Stomach (tissue), 9 donors: ENCODE data around the gene SND1. TPM values are rescaled to one million over a fixed set of nuclear protein-coding genes. Genes with fewer than 3 reads are reported as not detected.

ENCODE experiments used
- DNase-seq, 2 donors: peaks; one replicate each; pipeline versions ENCODE4 v3.0.0 to v3.0.0-alpha.2; 2013 to 2019
- H3K27ac ChIP-seq, 5 donors: fragments of 200-600 bp in 4 of 5; sonication (generic) in 4 of 5; one replicate each; pipeline ENCODE4 v1.5.1; 2013 to 2019; ENCODE audit warnings: mild to moderate bottlenecking in 1 of 5, moderate library complexity in 1 of 5
- H3K27me3 ChIP-seq, 3 donors: fragments of 200-600 bp; sonication (generic); one replicate each; pipeline ENCODE4 v1.5.1; 2017 to 2019; ENCODE audit warnings: mixed run types in 1 of 3
- H3K36me3 ChIP-seq, 4 donors: fragments of 200-600 bp; sonication (generic); 1 replicate in 3 of 4; 2 replicates in 1 of 4; pipeline ENCODE4 v1.5.1; 2016 to 2019
- H3K4me1 ChIP-seq, 4 donors: fragments of 200-600 bp; sonication (generic); one replicate each; pipeline ENCODE4 v1.5.1; 2016 to 2019
- H3K4me3 ChIP-seq, 4 donors: fragments of 200-600 bp; sonication (generic) in 3 of 4; one replicate each; pipeline ENCODE4 v1.5.1; 2016 to 2019; ENCODE audit warnings: mild to moderate bottlenecking in 1 of 4
- H3K9me3 ChIP-seq, 4 donors: fragments of 200-600 bp; sonication (generic); one replicate each; pipeline ENCODE4 v1.5.1; 2016 to 2019
- EP300 ChIP-seq: sonication (generic); formaldehyde crosslinking; IDR thresholded peaks from one replicate; pipeline ENCODE4 v1.6.1; 2017; ENCODE audit warnings: antibody characterized with exemption
- POLR2A ChIP-seq, 4 donors: fragments of 450-650 bp; IDR thresholded peaks; one replicate each; pipeline ENCODE4 v1.6.1; 2016; ENCODE audit warnings: antibody characterized with exemption in 4 of 4, control low read depth in 2 of 4, mild to moderate bottlenecking in 1 of 4, moderate library complexity in 1 of 4
- POLR2AphosphoS5 ChIP-seq, 3 donors: sonication (generic); formaldehyde crosslinking; IDR thresholded peaks; one replicate each; pipeline ENCODE4 v1.6.1; 2016; ENCODE audit warnings: antibody characterized with exemption in 3 of 3
- WGBS, 5 donors: extraction: QIAGEN DNeasy Blood & Tissue Kit in 3 of 5; methylation state at CpG; one replicate each; pipeline versions ENCODE4 v1.1.5 to v1.1.7; 2013 to 2018; 5-methylcytosine and 5-hydroxymethylcytosine counted together
- intact Hi-C: fragments of 100-400 bp; cut with DNase I; formaldehyde crosslinking; loops from one replicate; pipeline ENCODE4 v1.15.1; 2023; ENCODE audit warnings: low total_unique reads
- polyA plus RNA-seq, 3 donors: library from polyadenylated mRNA; stranded (reverse); fragments of 200-250 nt; gene quantifications; one replicate each; pipeline ENCODE4 v1.2.3, GENCODE V29; 2013
- total RNA-seq, 5 donors: library from RNA; depleted of rRNA; stranded (reverse); fragments of >200 nt; gene quantifications; one replicate each; pipeline versions ENCODE4 v1.1.0 to v1.2.3, GENCODE V29; 2014 to 2016
- TF ChIP-seq, protein P1 (sequence below), 7 experiments: fragments of 450-650 bp in 4 of 7; fragments of 200-600 bp in 3 of 7; sonication (generic) in 3 of 7; IDR thresholded peaks; one replicate each; pipeline ENCODE4 v1.5.1; 2016 to 2019; ENCODE audit warnings: antibody characterized with exemption in 7 of 7, control low read depth in 2 of 7, mild to moderate bottlenecking in 1 of 7
- donor health status: healthy with polysubstance abuse.
- donor health status: Bipolar disorder and iron deficiency.
- donor health status: healthy.

The SND1 gene
- total and polyA plus RNA-seq, 8 donors: 63.3 to 799 (median 126) TPM

DNA sequence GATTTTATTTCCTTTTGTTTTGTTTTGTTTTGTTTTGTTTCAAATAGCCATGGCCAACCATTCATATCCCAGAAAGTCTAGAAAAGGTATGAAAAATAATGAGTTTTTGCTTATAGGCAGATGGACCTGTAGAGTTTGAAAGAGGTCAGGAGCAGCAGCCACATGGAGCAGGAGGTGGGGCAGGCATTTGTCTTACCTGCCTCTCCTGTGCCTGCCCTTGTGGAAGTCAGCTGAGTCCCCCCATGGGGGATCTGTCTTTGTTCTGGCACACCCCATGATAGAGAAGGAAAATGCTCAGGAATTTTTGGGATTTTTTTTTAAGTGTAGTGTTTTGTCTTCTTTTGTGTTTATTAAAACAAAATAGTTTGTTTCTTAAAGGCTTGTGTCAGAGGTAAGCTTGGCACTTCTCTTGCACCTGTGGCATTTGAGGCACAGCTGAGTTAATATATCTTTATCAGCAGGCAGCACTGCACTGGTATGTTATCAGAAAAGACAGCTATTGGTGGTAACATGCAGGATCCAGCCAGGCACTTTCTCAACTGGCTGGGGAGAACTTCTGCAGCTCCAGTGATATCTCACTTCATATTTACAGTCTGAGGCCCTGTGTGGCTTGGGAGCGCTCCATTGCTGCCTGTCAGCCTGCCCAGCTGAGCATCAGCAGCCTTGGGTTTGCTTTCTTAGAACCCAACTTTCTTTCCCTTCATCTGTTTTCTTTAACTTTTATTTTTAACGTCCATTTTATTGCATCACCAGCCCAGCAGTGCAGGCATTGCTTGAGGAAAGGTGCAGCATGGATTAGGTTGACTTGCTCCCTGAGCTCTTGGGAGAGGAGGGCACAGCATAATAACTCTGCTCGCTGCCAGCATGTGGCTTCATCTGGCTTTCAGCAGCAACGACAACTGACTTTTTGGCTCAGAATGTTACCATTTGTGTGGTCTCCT, 334.9 kb downstream of the SND1 start:
- Histone ChIP-seq H3K36me3 (peaks cover 0 to 16% (median 14%) of the 10 kb centered on the region in 4 donors), H3K27me3 (no peaks in the 10 kb centered on the region), H3K4me1 (peaks cover 12 to 64% (median 27%) of the 10 kb centered on the region in 4 donors), H3K27ac (peak overlapping the region; percentile 5 to 65 (median 44)), H3K9me3 (no peaks in the 10 kb centered on the region), H3K4me3 (no peak overlapping the region)
- TF ChIP-seq POLR2AphosphoS5 (IDR thresholded peaks at IDR 0.05) (peak in 2 of 3 donors; percentile 50 to 67), POLR2A (IDR thresholded peaks at IDR 0.05) (no peak), EP300 (no peak)
- TF ChIP-seq, protein P1, sequence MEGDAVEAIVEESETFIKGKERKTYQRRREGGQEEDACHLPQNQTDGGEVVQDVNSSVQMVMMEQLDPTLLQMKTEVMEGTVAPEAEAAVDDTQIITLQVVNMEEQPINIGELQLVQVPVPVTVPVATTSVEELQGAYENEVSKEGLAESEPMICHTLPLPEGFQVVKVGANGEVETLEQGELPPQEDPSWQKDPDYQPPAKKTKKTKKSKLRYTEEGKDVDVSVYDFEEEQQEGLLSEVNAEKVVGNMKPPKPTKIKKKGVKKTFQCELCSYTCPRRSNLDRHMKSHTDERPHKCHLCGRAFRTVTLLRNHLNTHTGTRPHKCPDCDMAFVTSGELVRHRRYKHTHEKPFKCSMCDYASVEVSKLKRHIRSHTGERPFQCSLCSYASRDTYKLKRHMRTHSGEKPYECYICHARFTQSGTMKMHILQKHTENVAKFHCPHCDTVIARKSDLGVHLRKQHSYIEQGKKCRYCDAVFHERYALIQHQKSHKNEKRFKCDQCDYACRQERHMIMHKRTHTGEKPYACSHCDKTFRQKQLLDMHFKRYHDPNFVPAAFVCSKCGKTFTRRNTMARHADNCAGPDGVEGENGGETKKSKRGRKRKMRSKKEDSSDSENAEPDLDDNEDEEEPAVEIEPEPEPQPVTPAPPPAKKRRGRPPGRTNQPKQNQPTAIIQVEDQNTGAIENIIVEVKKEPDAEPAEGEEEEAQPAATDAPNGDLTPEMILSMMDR (IDR thresholded peaks at IDR 0.05): no peak
- DNase-seq: peak; percentile 38 to 81
- intact Hi-C loops: no loop called here
- whole genome bisulfite sequencing, 5 donors: 28 to 52% (median 33%) methylated on average over 4 of the region's 4 CpGs

DNA sequence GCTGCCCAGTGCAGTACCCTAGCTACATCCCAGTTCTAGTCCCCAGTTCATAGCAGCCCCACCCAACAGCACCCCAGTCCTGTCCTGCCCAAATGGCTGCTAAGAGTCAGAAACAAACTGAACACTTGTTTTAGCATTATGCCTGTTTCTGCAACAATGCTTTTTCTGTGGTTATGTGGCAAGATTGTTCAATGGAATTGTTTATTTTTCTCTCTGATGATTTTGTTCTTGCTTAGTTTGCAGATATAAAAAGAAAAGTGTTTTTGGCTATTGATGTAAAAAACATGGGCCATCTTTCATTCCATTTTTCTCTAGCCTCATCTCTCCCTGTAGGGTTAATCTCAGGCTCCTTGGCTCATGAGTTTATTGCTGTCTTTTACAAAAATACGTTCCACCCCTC, 336.8 kb downstream of the SND1 start:
- Histone ChIP-seq H3K27ac (no peak overlapping the region), H3K4me3 (no peak overlapping the region), H3K27me3 (no peaks in the 10 kb centered on the region), H3K4me1 (peaks cover 12 to 53% (median 25%) of the 10 kb centered on the region in 4 donors), H3K9me3 (no peaks in the 10 kb centered on the region), H3K36me3 (peaks cover 6 to 33% (median 27%) of the 10 kb centered on the region in 4 donors)
- no peak for DNase-seq
- intact Hi-C loops: no loop called here
- TF ChIP-seq EP300 (no peak), POLR2A (IDR thresholded peaks at IDR 0.05) (no peak), POLR2AphosphoS5 (IDR thresholded peaks at IDR 0.05) (no peak)
- TF ChIP-seq, protein P1 (IDR thresholded peaks at IDR 0.05): no peak
- 67 to 78% (median 75%) methylated on average over 1 of the region's 1 CpG for WGBS, 5 donors

DNA sequence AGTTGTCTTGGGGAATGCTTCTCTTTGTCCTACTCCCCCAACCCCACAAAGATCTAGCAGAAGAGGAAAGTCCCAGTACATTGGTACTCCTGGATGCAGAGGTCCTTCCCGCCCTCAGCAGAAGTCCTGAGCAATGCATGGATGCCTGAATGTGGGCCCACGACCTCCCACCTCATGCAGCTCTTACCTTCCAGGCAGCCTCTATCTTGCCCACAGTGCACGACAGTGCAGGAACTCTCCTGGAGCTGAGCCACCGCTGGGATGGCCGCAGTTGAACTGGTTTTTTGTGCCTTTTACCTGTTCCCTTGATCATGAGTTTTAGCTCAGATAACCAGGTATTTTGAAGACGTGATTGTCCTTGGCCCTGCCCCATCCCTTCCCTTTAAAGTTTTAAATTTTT, 341.3 kb downstream of the SND1 start:
- H3K27me3 ChIP-seq: no peaks in the 10 kb centered on the region
- no peak for DNase-seq
- intact Hi-C loops: no loop called here
- no peaks in the 10 kb centered on the region for H3K9me3 ChIP-seq
- 93 to 95% (median 94%) methylated on average over 6 of the region's 6 CpGs for WGBS, 5 donors
- TF ChIP-seq POLR2A (IDR thresholded peaks at IDR 0.05) (no peak), POLR2AphosphoS5 (IDR thresholded peaks at IDR 0.05) (no peak), EP300 (no peak)
- TF ChIP-seq, protein P1 (IDR thresholded peaks at IDR 0.05): no peak
- peaks cover 0 to 43% (median 22%) of the 10 kb centered on the region in 4 donors for H3K4me1 ChIP-seq
- H3K4me3 ChIP-seq: no peak overlapping the region
- H3K27ac ChIP-seq: no peak overlapping the region
- peaks cover 6 to 38% (median 29%) of the 10 kb centered on the region in 4 donors for H3K36me3 ChIP-seq

DNA sequence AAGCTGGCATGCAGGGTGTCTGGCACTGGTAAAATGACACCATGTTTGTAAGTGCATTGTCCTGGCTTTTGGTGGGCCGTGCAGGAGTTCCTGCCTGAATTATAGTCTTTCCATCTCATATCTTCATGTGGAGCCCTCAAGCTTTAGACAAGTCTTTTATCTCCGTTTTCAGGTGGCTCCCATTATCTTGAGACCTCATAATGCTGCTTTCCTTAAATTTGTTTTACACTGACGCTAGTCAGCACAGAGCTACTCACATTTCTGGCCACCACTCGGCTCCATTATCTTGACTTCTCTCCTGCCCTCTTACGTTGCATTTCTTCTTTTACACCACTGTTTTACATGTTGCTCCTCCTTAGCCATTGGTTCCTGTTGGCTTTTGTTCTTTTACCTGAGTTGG, 342.0 kb downstream of the SND1 start:
- Histone ChIP-seq H3K4me3 (no peak overlapping the region), H3K9me3 (no peaks in the 10 kb centered on the region), H3K36me3 (peaks cover 6 to 43% (median 29%) of the 10 kb centered on the region in 4 donors), H3K27me3 (no peaks in the 10 kb centered on the region), H3K4me1 (peaks cover 0 to 41% (median 23%) of the 10 kb centered on the region in 4 donors), H3K27ac (no peak overlapping the region)
- TF ChIP-seq, protein P1 (IDR thresholded peaks at IDR 0.05): no peak
- 92 to 97% (median 94%) methylated on average over 5 of the region's 5 CpGs for WGBS, 5 donors
- intact Hi-C loops: no loop called here
- no peak for DNase-seq
